ENCODE data around the gene USP25.

- TF ChIP-seq POLR2A (IDR thresholded peaks at IDR 0.05; ENCODE audit: low read depth, low read length) (no peak), POLR2AphosphoS5 (IDR thresholded peaks at IDR 0.05; ENCODE audit: low read depth, low read length) (no peak), TAF1 (IDR thresholded peaks at IDR 0.05; ENCODE audit: borderline replicate concordance, low read depth, low read length) (no peak)
Observed at GRCh38 chr21:15804247-15805005, 74.6 kb downstream of the USP25 start.

All from GM12892 (cell line).